Activated T-cell treated with anti-CD3 and anti-CD28 coated beads, Interleukin-2, amount 50 U/mL, for 4 hours (primary cell): ENCODE data around the gene CEP72. TPM values are rescaled to one million over a fixed set of nuclear protein-coding genes. Genes with fewer than 3 reads are reported as not detected.
"Not testable (repeated sequence)": the region's sequence is repeated elsewhere in the genome, so short reads cannot be mapped to it uniquely, and the experiment has no call there.

Experiments used
- ATAC-seq, 2 donors: fragments of 200-7000 bp; cut with Tn5 transposase; one replicate each; pipeline ENCODE4 v1.10.0; 2021
- DNase-seq: peaks from one replicate; pipeline ENCODE4 v3.0.0-alpha.2; 2020
- H3K27me3 Mint-ChIP-seq: one replicate; pipeline ENCODE4 v1.8.0; 2021; ENCODE audit warnings: low read depth, mixed read lengths
- H3K36me3 Mint-ChIP-seq: one replicate; pipeline ENCODE4 v1.8.0; 2022; ENCODE audit warnings: mixed read lengths; ENCODE audit not compliant: insufficient read depth
- H3K4me1 Mint-ChIP-seq: one replicate; pipeline ENCODE4 v1.8.0; 2021; ENCODE audit warnings: low read depth, mixed read lengths
- H3K4me3 Mint-ChIP-seq: one replicate; pipeline ENCODE4 v1.8.0; 2021; ENCODE audit warnings: mild to moderate bottlenecking, moderate library complexity, mixed read lengths
- H3K9me3 Mint-ChIP-seq: one replicate; pipeline ENCODE4 v1.8.0; 2021; ENCODE audit warnings: mixed read lengths
- total RNA-seq, 3 donors: library from RNA; stranded (reverse); gene quantifications; one replicate each; pipeline ENCODE4 v1.2.1, GENCODE V29; 2021

The CEP72 gene
- total RNA-seq, 3 donors from 2014 or later, result 19.7 to 20.4 (median 19.9) TPM

- DNase-seq (no peak), ATAC-seq (no peak)
- H3K4me3 Mint-ChIP-seq, result no peak overlapping the region
- H3K9me3 Mint-ChIP-seq, result no peaks in the 10 kb centered on the region
- H3K27me3 Mint-ChIP-seq, result no peaks in the 10 kb centered on the region
- H3K4me1 Mint-ChIP-seq, result peaks cover 1% of the 10 kb centered on the region
- peaks cover 39% of the 10 kb centered on the region for H3K36me3 Mint-ChIP-seq
Measured at GRCh38 chr5:624118-624950, 12.2 kb downstream of the CEP72 start.

DNA sequence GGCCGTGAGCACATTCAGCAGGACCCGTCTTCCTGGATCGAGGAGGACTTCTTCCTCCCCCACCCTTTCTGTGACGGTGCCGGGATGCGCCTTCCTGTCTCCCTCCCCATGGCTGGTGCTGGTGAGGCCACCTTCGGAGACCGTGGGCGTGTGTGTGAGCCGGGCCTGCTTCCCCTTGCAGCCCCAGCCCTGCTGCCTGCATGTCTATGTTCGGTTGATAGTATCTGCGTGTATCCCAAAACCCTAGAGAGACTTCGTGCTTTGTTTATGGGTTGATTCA is 12.8 kb downstream of the CEP72 start:
- H3K4me1 Mint-ChIP-seq, result peaks cover 1% of the 10 kb centered on the region
- DNase-seq (no peak), ATAC-seq (no peak)
- peaks cover 35% of the 10 kb centered on the region for H3K36me3 Mint-ChIP-seq
- H3K27me3 Mint-ChIP-seq, result no peaks in the 10 kb centered on the region
- H3K4me3 Mint-ChIP-seq, result no peak overlapping the region
- H3K9me3 Mint-ChIP-seq, result no peaks in the 10 kb centered on the region

DNA sequence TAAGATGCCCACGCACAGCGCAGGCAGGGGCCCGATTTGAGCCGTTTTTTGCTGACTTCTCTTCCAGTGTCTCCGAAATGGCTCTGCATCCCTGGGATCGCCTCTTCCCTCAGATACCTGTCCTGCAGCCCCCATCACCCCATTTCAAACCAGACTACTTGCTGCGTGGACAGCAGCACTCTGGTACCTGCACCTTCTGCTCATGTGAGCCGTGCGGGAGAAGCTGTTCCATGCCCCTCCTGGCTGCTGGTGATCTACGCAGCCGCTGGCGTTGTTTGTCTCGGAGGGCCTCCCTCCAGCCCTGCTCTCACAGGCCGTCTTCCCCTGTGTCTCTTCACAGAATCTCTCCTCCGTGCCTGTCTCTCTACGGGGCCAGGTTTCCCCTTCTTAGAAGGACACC is 13.4 kb downstream of the CEP72 start:
- Mint-ChIP-seq H3K27me3 (no peaks in the 10 kb centered on the region), H3K4me1 (peaks cover 1% of the 10 kb centered on the region), H3K36me3 (peaks cover 32% of the 10 kb centered on the region), H3K9me3 (no peaks in the 10 kb centered on the region), H3K4me3 (no peak overlapping the region)
- DNase-seq, result no peak
- no peak for ATAC-seq

DNA sequence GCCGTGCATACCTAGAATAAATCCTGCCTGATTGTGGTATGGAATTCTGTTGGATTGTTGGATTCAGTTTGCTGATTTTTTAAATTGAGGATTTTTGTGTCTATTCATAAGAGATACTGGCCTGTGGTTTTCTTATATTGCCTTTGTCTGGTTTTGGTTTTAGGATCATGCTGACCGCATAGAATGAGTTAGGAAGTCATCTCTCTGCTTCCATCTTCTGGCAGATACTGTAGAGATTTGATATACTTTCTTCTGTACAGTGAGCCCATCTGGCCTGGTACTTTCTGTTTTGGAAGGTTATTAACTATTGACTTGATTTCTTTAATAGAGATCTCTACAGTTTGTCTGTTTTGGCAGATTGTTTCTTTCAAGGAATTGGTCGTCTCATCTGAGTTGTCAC is 14.7 kb downstream of the CEP72 start:
- H3K4me3 Mint-ChIP-seq, result no peak overlapping the region
- ATAC-seq, result no peak

GRCh38 chr5:627840-628239 is 15.7 kb downstream of the CEP72 start:
- H3K4me1 Mint-ChIP-seq, result peaks cover 1% of the 10 kb centered on the region
- H3K36me3 Mint-ChIP-seq, result peaks cover 27% of the 10 kb centered on the region
- no peak for ATAC-seq
- DNase-seq, result no peak
- H3K9me3 Mint-ChIP-seq, result no peaks in the 10 kb centered on the region
- H3K4me3 Mint-ChIP-seq, result no peak overlapping the region
- no peaks in the 10 kb centered on the region for H3K27me3 Mint-ChIP-seq

More for the DNA sequence above, 14.7 kb downstream of the CEP72 start:
- no peak for DNase-seq
- peaks cover 31% of the 10 kb centered on the region for H3K36me3 Mint-ChIP-seq
- no peaks in the 10 kb centered on the region for H3K27me3 Mint-ChIP-seq
- H3K9me3 Mint-ChIP-seq, result no peaks in the 10 kb centered on the region
- H3K4me1 Mint-ChIP-seq, result peaks cover 1% of the 10 kb centered on the region

- ATAC-seq, H3K4me1 Mint-ChIP-seq, H3K27me3 Mint-ChIP-seq, H3K9me3 Mint-ChIP-seq, H3K4me3 Mint-ChIP-seq, DNase-seq: not testable (repeated sequence)
- H3K36me3 Mint-ChIP-seq, result peaks cover 28% of the 10 kb centered on the region
Measured at GRCh38 chr5:628351-629205, 16.4 kb downstream of the CEP72 start.

- Mint-ChIP-seq H3K9me3 (no peaks in the 10 kb centered on the region), H3K4me3 (no peak overlapping the region), H3K4me1 (no peaks in the 10 kb centered on the region), H3K27me3 (no peaks in the 10 kb centered on the region), H3K36me3 (peaks cover 35% of the 10 kb centered on the region)
- ATAC-seq (no peak), DNase-seq (no peak)
Measured at GRCh38 chr5:633501-633955, 21.4 kb downstream of the CEP72 start.

DNA sequence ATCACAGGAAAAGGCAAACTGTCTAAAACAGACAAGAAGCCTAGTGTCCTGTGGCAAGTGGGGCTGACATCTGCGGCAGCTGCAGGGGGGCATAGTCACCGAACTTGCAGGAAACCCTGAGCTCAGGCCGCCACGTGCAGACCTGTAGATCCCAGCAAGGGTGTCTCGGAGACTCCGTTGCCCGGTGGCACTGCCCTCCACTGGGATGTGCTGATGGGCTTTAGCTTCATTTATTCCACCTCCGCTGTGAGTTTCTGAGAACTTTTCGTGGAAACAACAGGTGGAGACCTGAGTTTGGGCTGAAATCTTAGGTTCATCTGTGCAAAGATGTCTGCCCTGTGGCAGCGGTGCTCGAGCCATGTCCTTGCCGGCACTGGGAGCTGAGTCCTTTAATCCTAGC is 22.1 kb downstream of the CEP72 start:
- Mint-ChIP-seq H3K36me3 (peaks cover 35% of the 10 kb centered on the region), H3K9me3 (no peaks in the 10 kb centered on the region), H3K4me1 (no peaks in the 10 kb centered on the region), H3K4me3 (no peak overlapping the region), H3K27me3 (no peaks in the 10 kb centered on the region)
- DNase-seq (no peak), ATAC-seq (no peak)

- Mint-ChIP-seq H3K9me3 (no peaks in the 10 kb centered on the region), H3K36me3 (peaks cover 38% of the 10 kb centered on the region), H3K4me1 (no peaks in the 10 kb centered on the region), H3K4me3 (no peak overlapping the region), H3K27me3 (no peaks in the 10 kb centered on the region)
- ATAC-seq (no peak), DNase-seq (no peak)
Measured at GRCh38 chr5:635306-636055, 23.3 kb downstream of the CEP72 start.

- H3K9me3 Mint-ChIP-seq, result no peaks in the 10 kb centered on the region
- ATAC-seq (no peak), DNase-seq (no peak)
- H3K4me1 Mint-ChIP-seq, result no peaks in the 10 kb centered on the region
- no peak overlapping the region for H3K4me3 Mint-ChIP-seq
- no peaks in the 10 kb centered on the region for H3K27me3 Mint-ChIP-seq
- peaks cover 38% of the 10 kb centered on the region for H3K36me3 Mint-ChIP-seq
Measured at GRCh38 chr5:636951-637350, 24.8 kb downstream of the CEP72 start.

DNA sequence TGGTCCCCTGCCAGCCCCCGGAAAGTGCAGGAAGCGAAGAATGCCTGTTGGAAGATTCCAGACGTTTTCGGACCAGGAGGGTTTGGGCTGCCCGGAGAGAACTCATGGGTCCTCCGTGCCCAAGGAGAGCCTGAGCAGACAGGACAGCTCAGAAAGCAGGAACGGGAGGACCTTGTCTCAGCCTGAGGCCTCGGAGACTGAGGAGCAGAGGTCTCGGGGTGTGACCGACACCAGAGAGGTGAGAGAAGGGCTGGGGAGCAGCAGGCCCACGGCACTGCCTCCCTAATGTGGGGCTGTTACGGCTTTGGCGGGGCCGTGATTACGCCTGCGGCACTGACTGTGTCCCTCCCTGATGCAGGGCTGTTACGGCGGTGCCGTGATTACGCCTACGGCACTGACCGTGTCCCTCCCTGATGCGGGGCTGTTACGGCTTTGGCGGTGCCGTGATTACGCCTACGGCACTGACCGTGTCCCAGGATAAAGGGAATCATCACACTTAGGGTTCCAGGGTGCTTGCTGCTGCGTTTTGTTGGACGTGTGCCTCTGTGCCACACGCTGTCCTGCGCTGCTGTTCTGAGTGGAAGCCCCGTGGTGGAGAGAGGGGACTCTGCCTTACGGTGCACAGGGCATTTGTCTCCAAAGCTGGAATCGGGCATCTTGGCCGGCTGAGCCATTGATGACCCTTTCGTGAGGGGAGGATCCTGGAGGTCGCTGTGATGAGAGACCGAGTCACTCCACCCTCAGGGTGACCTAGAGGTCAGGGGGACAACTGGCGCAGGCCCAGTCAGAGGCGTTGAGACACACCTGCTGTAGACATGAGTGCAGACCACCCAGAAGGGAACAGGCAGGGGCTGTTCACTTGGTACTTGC is 25.7 kb downstream of the CEP72 start:
- ATAC-seq, result no peak
- Mint-ChIP-seq H3K9me3 (no peaks in the 10 kb centered on the region), H3K4me3 (no peak overlapping the region), H3K36me3 (peaks cover 38% of the 10 kb centered on the region), H3K4me1 (no peaks in the 10 kb centered on the region), H3K27me3 (no peaks in the 10 kb centered on the region)
- DNase-seq, result no peak

DNA sequence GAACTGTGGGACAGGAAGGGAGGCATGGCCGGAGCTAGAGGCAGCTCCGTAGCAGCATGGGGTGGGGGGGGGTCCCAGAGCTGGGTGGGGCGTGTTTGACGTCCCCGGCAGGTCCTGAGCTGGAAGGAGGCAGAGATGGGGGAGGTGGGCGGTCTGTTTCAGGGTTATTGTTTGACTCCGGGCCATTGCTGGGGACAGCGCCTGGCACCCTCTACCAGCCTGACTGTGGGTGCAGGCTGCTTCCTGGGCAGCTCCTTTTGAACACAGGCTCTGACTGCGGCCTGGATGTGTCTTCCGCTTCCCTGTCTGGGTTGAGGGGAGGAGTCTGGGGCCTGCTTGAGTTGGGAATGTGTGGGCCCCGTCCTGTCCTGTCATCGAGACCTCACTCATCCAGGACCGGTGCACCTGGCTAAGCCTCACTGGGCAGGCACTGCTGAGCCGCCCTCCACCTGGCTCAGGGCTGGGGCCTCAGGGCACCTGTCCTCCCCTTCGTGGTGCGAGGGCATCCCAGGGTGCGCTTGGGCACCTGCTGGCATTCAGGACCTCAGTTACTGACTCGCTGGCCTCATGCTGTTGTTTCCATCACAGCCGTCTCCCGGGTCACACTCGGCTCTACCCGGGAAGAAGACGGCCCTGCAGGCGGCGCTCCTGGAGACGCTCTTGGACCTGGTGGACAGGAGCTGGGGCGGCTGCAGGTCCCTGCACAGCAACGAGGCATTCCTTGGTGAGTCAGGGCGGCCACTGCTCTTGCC is 26.5 kb downstream of the CEP72 start:
- DNase-seq, result no peak
- no peak for ATAC-seq
- Mint-ChIP-seq H3K9me3 (no peaks in the 10 kb centered on the region), H3K4me1 (no peaks in the 10 kb centered on the region), H3K4me3 (no peak overlapping the region), H3K27me3 (no peaks in the 10 kb centered on the region), H3K36me3 (peaks cover 36% of the 10 kb centered on the region)

GRCh38 chr5:639253-639530 is 27.1 kb downstream of the CEP72 start:
- Mint-ChIP-seq H3K9me3 (no peaks in the 10 kb centered on the region), H3K4me1 (peaks cover 1% of the 10 kb centered on the region), H3K36me3 (peaks cover 35% of the 10 kb centered on the region), H3K27me3 (no peaks in the 10 kb centered on the region), H3K4me3 (no peak overlapping the region)
- DNase-seq (no peak), ATAC-seq (no peak)
